GM21619 (cell line): Measurements from ENCODE around the gene WNT3A.

Experiments used
- ATAC-seq: cut with Tn5 transposase; IDR thresholded peaks from one replicate; pipeline ENCODE4 v1.9.1; 2021; ENCODE audit not compliant: unreplicated experiment

The WNT3A gene

DNA sequence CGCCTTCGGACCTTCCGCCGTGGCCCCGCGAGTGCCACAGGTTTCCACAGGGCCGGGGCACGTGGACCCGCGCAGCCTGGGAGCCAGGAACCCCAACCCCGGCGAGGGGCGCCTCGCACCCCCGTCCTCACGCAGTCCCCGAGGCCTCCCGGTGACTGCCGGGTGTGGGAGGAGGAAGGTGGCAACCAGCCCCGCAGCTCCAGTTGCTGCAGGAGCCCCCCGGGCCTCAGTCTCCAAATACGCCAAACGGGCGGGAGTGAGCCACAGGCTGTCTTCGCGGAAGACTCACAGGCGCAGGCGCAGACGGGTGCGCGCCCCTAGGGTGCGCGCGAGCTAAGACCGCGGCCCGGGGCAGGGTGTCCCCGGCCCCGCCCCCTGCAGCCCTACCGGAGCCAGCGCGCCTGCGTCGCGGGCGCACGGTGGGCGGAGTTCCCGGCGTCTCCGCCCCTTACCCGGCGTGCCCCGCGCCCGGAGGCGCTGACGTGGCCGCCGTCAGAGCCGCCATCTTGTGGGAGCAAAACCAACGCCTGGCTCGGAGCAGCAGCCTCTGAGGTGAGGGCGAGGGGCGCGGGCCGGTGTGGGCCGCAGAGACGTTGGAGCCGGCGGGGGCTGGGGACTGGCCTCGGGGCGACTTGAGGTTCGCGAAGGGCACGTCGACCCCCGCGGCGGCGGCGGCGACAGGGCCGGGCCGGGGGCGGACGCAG lies 75.6 kb downstream of the WNT3A start, which contains the start of gene ARF1:
ARF1 (plus strand) TSS at position 495 of the 704 bp plus-strand sequence. CDS start 14,407 bp downstream, outside the sequence.
- peak; percentile 67 for ATAC-seq

DNA sequence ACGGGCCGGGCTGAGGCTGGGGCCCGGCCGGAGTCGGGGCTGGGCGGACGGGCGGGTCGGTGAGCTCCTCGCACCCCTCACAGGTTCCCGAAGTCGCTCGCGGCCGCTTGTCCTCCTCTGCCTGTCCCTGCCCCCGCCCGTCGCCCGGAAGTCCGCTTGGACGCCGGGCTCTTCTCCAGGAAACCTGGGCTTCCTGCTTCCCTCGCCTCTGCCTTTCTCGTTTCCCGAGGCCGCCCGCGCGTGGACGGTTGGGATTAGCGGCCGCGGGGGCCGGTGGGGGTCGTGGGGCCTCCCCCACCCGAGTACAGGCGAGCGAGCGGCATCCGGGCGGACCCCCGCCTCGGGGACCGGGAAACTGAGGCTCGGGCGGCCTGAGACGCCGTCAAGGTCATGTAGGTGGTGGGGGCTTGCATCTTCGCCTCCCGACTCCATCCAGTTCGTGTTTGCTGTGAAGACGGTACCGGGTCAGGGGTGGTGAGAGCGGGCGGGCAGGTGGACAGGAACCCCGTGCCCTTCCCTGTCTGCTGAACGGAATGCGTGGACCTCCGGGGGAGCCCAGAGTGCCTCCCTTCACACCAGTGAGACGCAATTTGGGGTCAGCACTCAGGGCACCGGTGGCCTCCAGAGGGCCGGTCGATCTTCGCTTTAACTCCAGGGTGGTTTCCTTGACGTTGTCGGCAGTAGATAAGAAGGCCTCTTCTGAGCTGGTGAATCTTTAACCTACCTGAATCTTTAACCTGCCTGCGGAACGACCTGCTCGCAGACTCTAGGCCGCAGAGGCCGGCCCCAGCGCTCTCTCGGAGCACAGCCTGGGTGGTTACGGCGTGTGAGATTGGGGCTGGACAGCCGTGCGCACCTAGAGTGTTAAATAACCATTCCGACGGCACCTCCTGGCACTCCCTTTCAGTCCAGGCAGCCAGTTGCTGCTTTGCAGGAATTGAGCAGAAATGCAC lies 76.4 kb downstream of the WNT3A start:
- peak; percentile 17 for ATAC-seq

DNA sequence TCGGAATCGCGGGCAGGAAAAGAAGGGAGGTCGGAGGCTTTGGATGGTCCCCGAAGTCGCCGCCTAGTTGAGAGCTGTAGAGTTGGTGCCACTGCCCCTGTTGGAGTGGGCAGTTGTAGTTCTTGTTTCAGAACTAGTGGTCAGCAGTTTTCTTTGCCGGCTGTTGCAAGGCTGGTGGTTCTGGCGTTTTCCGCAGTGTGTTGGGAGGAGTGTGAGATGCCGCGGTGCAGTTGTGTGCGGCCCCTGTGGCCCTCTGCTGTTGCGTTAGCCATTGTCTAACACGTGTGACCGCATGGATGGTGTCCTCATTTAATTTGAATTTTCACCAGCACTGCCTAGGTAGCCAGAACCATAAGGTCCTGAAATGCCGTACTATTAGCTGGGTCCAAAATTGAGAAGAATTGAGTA lies 77.1 kb downstream of the WNT3A start:
- no peak for ATAC-seq

DNA sequence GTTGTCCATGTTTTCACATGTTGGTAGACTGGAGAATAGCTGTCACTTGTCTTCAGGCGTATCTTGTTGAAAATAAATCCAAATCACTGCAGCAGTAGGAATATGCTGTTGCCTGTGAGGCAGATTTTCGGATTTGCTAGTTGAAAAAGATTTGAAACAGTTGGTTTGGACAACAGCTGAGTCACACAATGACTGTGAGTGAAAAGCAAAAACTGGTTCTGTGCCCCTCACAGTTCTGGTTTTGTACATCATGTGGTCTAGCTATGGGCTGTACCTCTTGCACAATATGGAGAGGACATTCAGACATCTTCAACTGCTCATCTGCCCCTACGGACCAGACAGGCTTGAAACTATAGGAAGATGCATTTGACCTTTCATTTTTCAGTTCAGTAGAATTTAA lies 77.5 kb downstream of the WNT3A start:
- ATAC-seq, result no peak

DNA sequence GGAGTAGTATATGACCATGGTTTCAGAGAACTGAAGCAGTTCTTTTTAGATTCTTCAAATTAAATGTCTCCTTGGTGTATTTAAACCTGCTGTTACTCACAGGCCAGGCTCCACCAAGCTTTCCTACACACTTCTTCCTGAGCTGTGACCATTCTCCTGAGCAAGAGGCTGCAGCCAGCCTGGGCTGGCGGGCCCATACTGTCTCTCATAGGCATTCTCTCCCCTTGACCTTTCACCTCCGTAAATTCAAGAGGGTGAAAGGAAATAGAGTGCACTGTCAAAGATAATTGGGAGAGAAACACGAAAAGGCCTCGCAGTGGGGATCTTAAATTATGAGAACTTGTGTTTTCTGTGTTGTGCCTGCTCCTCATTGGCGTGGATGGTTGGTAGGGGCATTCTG lies 78.0 kb downstream of the WNT3A start:
- no peak for ATAC-seq

DNA sequence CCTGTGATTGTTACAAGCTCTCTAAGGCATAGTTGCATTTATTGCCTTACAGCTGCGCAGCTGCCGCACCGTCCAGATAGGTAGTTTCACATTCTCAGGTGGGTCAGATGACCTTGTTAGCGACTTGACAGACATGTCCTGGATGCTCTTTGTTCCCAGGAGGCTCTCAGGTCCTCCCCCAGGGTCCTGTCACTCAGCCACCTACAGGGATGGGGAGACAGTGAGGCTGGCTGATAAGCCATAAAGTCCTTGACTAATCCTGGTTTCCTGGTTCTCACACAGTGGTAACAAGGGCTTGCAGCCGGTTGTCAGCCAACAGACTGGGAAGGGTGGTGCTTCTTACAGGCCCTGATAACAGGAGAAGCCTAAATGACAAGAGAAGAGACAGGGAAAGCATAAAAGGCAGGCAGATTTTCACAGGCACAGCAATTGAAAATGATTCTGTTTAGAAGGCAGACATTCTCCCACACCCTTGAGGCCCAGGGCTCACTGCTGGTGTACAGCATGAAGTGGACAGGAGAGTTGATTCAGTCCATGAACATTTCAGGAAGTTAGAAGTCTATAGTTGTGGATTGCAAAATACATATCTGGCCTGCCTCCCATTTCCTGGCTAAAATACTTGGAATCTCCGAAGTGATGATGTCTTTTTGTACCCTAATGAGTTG lies 78.6 kb downstream of the WNT3A start:
- ATAC-seq, result no peak

DNA sequence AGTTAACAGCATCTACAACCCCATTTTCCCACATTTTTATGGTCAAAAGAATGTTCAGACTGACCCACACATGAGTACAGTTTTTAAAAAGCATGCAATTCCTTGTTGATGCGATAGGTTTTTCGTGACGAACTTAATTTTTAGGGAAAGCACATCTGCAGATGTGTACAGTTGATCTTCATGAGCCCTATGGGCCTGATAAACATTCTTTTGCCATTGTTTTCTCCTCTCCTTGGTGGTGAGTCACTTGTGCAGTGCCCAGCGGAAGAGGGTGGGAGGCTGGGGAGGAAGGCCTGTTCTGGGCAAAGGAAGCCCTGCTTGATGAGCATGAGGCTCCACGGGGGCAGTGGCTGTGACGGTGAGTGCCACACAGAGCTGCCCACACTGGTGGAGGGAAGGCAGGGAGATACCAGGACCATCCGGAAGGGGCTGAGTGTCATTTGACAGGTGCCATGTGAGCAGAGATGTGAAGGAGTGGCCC lies 81.0 kb downstream of the WNT3A start:
- ATAC-seq, result no peak

DNA sequence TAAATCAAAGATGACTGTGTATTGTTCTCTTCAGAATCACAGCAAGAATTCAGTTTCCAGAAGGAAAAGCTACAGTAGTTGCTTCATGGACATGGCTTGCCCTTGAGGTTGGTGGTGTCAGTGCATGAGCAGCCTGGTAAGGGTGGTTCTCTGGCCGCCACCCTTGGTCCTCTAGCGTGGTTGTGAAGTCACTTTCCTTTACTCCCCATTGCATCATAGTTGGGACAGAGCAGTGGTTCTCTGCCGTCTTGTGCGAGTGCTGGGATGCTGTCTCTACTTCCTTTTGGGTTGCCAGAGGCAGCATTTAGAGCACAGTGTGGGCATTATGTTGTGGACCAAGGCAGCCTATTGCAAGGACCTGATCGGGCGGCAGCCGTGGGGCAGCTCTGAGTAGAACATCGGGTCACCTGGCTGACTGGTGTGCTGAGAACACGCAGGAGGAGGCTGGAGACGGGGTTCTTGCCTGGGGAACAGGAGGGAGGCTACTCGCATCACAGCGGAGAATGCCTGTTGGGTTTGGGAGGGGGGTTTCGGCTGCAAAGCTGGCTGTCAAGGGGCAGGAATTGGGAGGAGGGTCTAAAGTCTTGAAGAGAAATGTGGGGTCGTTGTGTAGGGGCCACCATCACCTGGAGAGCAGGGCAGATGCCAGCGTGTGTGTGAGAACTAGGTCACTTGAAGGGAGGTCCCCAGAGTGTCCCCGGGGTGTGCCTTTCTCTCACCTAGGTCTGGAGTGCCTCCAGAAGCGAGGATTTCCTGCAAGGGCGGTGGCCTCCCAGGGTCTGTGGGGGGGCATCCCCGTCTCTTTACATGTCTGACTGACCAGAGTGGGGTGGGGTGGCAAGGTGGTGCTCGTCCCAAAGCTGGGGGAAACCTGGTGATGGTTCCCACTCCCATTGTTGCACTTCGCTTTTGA lies 82.0 kb downstream of the WNT3A start:
- ATAC-seq, result no peak

DNA sequence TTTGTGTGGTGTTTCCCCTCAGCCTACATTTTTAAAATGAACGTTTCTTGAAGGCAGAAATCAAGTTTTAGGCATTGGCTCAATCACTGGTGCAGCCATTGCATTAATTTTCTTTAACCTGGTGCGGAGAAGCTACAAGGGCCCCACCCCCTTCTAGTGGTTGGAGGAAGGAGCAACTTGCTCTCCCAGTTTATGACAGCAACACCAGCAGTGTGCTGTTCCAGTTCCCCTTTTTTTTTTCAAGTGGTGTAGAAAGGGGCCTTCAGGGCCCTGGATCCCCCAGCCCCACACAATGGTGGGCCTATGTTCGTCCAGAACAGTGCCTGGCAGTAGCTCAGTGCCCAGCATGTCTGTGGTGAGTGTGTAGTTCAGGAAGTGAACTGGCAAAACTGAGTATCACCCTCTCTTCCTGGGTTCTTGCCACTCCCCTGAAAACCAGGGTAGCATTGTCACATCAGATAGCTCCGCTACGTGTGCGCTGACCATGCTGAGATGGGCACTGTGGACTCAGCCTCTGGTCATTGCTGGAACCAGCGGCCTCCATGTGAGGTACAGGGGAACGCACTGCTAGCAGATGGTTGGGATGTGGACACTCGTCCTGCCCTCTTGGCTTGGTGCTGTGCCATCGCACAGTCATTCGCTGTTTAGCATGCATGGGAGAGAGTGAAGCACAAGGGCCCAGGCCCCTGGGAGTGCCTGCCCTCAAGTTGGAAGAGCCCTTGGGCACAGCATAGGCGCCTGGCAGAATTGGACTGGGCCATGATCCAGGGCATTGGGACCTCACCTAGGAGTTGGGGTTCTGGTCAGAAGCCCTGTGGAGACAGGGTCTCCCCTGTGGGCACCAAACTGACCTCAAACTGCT lies 83.0 kb downstream of the WNT3A start:
- no peak for ATAC-seq

DNA sequence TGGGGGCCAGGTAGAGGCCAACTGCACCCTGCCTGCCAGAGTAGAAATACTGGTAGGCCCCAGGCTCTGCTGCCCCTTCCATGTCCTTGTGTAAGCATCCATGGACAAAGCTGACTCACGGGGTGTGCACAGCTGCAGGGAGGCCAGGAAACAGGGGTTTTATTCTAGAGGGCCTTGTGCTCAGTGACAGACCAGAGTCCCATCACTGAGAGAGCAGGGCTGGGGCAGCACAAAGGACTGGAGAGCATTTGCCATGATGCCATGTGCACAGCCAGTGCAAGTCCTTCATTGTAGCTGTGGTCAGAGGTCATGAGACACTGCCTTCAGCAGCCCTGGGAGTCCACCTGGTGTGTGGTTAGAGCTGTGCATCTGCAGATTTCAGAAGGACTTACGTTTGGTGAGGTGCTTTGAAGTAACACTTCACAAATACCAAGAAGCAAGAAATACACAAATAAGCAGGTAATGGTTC lies 83.8 kb downstream of the WNT3A start:
- ATAC-seq, result no peak

DNA sequence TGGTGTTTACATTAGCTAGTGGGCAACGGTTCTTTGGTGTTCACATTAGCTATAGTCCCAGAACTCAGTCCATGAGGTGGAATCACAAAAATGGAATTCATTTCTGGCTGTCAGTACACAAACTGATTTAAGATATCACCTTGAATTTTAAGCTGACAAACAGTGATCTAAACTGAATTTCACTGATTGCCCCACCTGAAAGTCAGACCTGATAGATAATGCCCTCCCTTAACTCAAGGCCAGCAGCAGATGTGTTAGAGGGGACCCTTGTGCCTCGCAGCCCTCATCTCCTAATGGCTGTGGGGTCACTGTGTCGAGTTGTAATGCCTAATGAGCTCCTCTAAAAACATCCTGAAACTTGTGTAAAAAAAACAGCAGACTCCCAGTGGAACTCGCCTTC lies 84.3 kb downstream of the WNT3A start:
- no peak for ATAC-seq

DNA sequence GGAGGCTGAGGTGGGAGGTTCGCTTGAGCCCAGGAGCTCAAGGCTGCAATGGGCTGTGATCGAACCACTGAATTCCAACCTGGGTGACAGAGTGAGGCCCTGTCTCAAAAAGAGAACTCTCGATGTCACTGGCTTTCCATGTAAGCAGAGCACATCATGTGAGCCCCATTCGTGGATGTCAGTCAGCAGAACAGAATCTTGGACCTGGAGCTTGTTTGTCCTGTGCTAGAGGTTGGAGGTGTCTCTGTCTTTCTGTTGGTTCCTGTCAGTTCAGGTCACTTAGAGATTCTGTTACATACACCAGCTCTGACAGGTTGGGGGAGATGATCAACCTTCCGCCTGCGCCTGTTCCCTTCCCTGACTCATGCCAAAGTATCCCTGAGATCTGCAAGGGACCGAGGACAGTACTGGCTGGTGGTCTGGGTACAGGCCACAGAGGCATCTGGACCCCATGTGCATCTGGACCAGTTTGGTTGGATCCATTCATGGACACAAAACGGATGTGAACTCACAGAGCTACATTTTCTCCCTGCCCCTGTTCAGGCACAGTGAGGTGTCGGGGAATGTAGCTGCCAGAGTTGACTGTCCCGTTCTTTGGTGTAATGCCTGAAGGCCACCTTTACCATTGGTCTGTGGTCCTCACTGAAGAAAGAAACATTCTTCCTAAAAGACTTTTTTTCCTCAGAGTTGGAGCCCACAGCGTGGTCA lies 85.7 kb downstream of the WNT3A start:
- ATAC-seq, result no peak

DNA sequence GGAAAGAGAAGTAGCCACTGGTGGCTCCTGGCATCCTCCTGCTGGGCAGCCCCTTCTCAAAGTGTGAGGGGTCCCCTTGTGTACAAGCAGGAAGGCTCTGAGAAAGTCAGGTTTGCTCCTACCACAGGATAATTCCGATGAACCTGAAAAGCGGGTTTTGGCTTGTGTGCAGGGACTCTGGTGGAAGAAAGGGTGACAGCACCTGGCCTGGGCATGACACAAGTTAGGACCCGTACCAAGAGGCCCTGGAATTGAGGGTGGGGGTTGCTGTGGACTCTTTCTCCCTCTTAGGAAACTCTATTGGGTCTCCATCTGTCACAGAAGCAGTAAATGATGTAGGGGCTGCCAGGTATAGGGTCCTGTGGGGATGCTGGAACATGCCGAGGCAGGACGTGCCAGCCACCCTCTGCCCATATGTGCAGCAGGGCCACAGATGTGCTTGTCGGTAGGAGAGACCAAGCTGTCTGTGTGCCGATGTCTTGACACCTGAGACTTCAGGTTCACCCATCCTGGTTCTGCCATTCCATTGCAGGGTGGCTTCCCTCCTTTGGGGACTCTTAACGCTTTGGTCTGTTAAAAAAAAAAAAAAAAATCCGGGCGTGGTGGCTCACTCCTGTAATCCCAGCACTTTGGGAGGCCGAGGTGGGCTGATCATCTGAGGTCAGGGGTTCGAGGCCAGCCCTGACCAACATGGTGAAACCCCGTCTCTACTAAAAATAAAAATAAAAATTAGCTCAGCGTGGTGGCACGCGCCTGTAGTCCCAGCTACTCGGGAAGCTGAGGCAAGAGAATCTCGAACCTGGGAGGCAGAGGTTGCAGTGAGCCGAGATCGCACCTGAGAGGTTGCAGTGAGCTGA lies 86.5 kb downstream of the WNT3A start:
- no peak for ATAC-seq

DNA sequence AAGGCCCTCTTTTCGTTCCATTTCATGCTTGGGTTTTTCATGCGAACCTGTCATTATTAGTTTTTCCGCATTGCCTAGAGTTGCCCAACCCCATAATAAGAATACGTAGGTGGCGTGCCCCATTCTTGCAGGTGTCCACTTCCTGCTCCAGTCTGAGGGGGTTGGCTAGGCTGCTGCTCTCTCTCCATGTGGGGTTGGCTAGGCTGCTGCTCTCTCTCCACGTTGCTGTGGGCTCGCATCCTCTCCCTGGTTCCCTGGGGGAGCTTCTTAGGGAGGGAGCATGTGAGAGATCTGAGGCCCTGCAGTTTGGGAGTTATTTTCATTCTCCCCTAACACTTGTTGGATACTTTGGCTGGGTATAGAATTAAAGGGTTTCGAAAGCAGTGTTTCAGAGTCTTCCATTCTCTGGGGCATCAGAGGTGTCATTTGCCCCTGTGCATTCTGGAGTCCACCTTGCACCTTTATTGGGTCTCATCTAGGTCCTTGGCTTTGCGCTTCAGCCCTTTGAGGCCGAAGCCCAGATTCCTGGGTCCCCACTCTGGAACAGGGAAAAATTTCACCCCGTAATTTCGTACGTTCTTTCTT lies 87.7 kb downstream of the WNT3A start:
- ATAC-seq, result no peak

DNA sequence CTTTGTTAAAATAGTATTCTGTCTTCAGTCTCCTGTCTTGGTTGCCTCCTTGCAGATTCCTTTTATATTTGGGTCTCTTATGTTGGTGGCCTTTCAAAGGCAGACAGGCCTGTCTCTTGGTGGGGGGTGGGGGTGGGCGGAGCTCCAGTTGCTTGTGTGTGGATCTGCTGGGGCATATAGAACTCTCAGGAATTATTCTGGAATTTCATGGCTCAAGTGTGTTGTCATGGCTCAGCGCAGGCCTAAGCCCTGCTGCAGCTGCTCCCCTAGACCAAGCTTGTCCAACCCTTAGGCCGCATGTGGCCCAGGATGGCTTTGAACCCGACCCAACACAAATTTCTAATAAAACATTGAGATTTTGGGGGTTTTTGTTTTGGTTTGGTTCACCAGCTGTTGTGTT lies 88.4 kb downstream of the WNT3A start:
- ATAC-seq, result no peak

DNA sequence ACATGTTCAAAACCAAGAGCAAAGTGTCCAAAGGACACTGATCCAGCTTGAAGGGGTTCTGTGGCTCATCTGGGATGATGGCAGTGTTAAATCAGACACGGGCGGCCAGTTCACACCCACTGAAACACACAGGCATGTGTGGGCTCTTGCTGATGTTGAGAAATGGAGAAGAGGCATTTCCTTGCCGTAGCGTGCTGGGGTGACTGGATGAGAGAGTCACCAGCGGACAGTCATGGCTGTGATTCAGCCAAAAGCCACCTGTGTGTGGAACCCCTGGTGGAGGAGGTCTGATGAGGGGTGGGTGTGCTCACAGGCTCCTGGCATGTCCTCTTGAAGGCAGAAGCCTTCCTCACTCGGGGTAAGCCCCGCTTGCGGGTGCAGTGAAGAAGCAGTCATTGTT lies 89.1 kb downstream of the WNT3A start:
- no peak for ATAC-seq
